Adrenal gland (tissue), 12 donors: ENCODE data around the gene LRRIQ4. TPM values are rescaled to one million over a fixed set of nuclear protein-coding genes. Genes with fewer than 3 reads are reported as not detected.

Source experiments
- DNase-seq, 7 donors: peaks; one replicate each; pipeline ENCODE4 v3.0.0-alpha.2; 2019 to 2020
- H3K27ac ChIP-seq, 5 donors: fragments of 200-600 bp; sonication (generic) in 4 of 5; 1 replicate in 3 of 5; 2 replicates in 2 of 5; pipeline versions ENCODE4 v1.5.1 to v1.8.0; 2016 to 2020; ENCODE audit warnings: mild to moderate bottlenecking in 1 of 5
- H3K27me3 ChIP-seq: fragments of 200-600 bp; 2 replicates; pipeline ENCODE4 v1.8.0; 2021
- H3K36me3 ChIP-seq, 2 donors: fragments of 200-600 bp; replicated peaks in 1 of 2; 1 replicate in 1 of 2; 2 replicates in 1 of 2; pipeline versions ENCODE4 v1.5.1 to v1.8.0; 2018 to 2022
- H3K4me1 ChIP-seq, 2 donors: fragments of 200-600 bp; replicated peaks in 1 of 2; 1 replicate in 1 of 2; 2 replicates in 1 of 2; pipeline versions ENCODE4 v1.5.1 to v1.8.0; 2018 to 2021
- H3K4me3 ChIP-seq, 4 donors: fragments of 200-600 bp; sonication (generic) in 3 of 4; one replicate each; pipeline ENCODE4 v1.5.1; 2016 to 2018
- H3K9me3 ChIP-seq, 3 donors: fragments of 200-600 bp; sonication (generic) in 1 of 3; replicated peaks in 1 of 3; 1 replicate in 2 of 3; 2 replicates in 1 of 3; pipeline versions ENCODE4 v1.5.1 to v1.8.0; 2016 to 2021
- POLR2A ChIP-seq, 2 donors: fragments of 450-650 bp; IDR thresholded peaks; one replicate each; pipeline ENCODE4 v1.6.1; 2017; ENCODE audit warnings: antibody characterized with exemption in 2 of 2, mild to moderate bottlenecking in 2 of 2, moderate library complexity in 1 of 2
- WGBS, 4 donors: extraction: QIAGEN DNeasy Blood & Tissue Kit in 2 of 4; methylation state at CpG; one replicate each; pipeline versions ENCODE4 v1.1.5 to v1.1.7; 2013 to 2017; 5-methylcytosine and 5-hydroxymethylcytosine counted together
- intact Hi-C, 2 donors: fragments of 100-400 bp; cut with DNase I; formaldehyde crosslinking; loops; one replicate each; pipeline versions ENCODE4 v1.14.1 to v1.15.0; 2022 to 2023
- polyA plus RNA-seq, 3 donors: library from polyadenylated mRNA; stranded (reverse); fragments of 200-250 nt in 2 of 3; fragments of 350-450 nt in 1 of 3; fragmentation: Illumina TruSeq in 1 of 3; extraction: RNeasy Lipid Tissue Mini Kit (QIAGEN cat#74804) in 1 of 3; gene quantifications; one replicate each; pipeline ENCODE4 v1.2.3, GENCODE V29; 2013 to 2014
- total RNA-seq, 9 donors: library from RNA; depleted of rRNA in 4 of 9; stranded (reverse); fragments of >200 nt in 4 of 9; fragments of 120-200 nt in 1 of 9; fragmentation: NEBNext Ultra II Directional in 1 of 9; extraction: Animal tissue kit (Norgen Biotek cat#: 25700) in 1 of 9; gene quantifications; one replicate each; pipeline versions ENCODE4 v1.1.0 to v1.2.4, GENCODE V29; 2013 to 2023
- TF ChIP-seq, protein P1 (sequence below), 6 experiments: fragments of 450-650 bp in 4 of 6; fragments of 200-600 bp in 2 of 6; sonication (generic) in 1 of 6; IDR thresholded peaks; 1 replicate in 5 of 6; 2 replicates in 1 of 6; pipeline versions ENCODE4 v1.5.1 to v1.8.0; 2016 to 2021; ENCODE audit warnings: antibody characterized with exemption in 6 of 6, mild to moderate bottlenecking in 2 of 6, moderate library complexity in 1 of 6
- donor health status: healthy with polysubstance abuse.
- donor health status: Bipolar disorder and iron deficiency.
- donor health status: DM: yes; HTN: yes; CAD: no.
- donor health status: DM: no; HTN: no; CAD: no.
- donor health status: DM: no; HTN: no; CAD: no.
- donor health status: DM: yes; HTN: yes; CAD: no.

The LRRIQ4 gene
- total and polyA plus RNA-seq, 12 donors = 0.11 to 0.16 (median 0.13) TPM; not detected in 8

DNA sequence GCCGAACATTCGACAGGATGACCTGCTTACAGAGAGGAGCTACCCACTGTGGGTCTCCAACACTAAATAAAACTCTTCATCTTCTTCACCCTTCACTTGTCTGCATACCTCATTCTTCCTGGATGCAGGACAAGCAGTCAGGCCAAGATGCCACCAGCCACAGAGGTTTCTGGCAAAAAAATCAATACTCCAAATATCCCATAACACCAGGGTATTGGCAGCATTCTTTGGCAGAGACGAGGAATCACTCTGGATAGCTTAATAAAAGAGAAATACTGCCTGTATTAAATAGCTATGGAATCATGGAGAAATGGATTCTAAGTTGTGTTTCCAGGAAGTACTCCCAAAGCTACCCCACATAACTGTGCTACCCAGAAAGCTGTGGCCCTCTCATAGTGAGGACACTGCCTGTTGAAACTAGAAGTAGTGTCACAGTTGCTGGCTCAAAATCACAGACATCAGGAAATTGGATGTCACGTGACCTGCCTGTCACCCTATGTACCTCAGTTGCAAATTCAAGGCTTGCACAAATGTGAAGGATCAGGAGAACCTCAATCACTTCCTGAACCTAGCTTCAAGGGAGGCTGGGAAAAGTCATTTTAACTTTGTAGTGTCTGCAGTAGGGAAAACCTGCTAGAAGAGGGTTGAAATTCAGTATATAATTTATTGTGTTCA is 68.0 kb downstream of the LRRIQ4 start:
- no peak overlapping the region for H3K4me3 ChIP-seq
- H3K4me1 ChIP-seq = no peaks in the 10 kb centered on the region
- DNase-seq = no peak
- H3K9me3 ChIP-seq = no peaks in the 10 kb centered on the region
- WGBS, 4 donors = 82 to 90% (median 85%) methylated on average over 3 to 4 of the region's 4 CpGs
- TF ChIP-seq, protein P1, sequence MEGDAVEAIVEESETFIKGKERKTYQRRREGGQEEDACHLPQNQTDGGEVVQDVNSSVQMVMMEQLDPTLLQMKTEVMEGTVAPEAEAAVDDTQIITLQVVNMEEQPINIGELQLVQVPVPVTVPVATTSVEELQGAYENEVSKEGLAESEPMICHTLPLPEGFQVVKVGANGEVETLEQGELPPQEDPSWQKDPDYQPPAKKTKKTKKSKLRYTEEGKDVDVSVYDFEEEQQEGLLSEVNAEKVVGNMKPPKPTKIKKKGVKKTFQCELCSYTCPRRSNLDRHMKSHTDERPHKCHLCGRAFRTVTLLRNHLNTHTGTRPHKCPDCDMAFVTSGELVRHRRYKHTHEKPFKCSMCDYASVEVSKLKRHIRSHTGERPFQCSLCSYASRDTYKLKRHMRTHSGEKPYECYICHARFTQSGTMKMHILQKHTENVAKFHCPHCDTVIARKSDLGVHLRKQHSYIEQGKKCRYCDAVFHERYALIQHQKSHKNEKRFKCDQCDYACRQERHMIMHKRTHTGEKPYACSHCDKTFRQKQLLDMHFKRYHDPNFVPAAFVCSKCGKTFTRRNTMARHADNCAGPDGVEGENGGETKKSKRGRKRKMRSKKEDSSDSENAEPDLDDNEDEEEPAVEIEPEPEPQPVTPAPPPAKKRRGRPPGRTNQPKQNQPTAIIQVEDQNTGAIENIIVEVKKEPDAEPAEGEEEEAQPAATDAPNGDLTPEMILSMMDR (IDR thresholded peaks at IDR 0.05) = no peak
- TF ChIP-seq POLR2A (IDR thresholded peaks at IDR 0.05) = no peak
- H3K36me3 ChIP-seq = no peaks in the 10 kb centered on the region
- intact Hi-C loops = no loop called here
- H3K27ac ChIP-seq = no peak overlapping the region
- peaks cover 3% of the 10 kb centered on the region for H3K27me3 ChIP-seq

DNA sequence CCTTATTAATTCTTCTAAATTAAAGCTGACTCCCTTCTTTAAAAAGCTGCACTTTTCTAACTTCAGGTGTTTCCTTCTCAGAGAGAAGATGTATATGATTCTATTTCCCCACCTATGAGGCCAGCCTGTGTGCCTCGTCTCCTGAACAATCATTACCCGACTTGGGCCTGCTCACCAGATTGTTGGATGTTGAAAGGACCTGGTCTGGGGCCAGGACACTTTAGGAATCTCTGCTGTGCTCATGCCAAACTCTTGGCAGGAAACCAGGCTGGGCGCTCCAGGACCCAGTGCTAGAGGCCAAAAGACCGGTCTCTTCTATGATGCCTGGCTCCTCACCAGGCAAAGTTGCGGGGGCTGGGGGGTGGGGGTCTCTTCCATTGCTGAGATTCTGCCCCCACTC is 74.0 kb downstream of the LRRIQ4 start:
- 37 to 56% (median 44%) methylated on average over 4 to 5 of the region's 5 CpGs for WGBS, 4 donors
- no peak for TF ChIP-seq POLR2A (IDR thresholded peaks at IDR 0.05)
- TF ChIP-seq, protein P1 (IDR thresholded peaks at IDR 0.05) = no peak
- intact Hi-C loops = no loop called here

More for the DNA sequence above, 74.0 kb downstream of the LRRIQ4 start:
- Histone ChIP-seq H3K36me3 (no peaks in the 10 kb centered on the region), H3K4me3 (no peak overlapping the region), H3K27ac (no peak overlapping the region), H3K4me1 (no peaks in the 10 kb centered on the region), H3K9me3 (no peaks in the 10 kb centered on the region), H3K27me3 (no peaks in the 10 kb centered on the region)
- DNase-seq = peak; percentile 46 to 87 (median 81)

Other genes with a start within 250 kb of the LRRIQ4 start
- 1 to 10 TPM in 7 of 9 donors, under 1 TPM in 2; 0.83 to 4.7 (median 1.5) TPM for gene MECOM, start 149.2 kb upstream of the LRRIQ4 start, total RNA-seq
- gene MECOM, start 149.2 kb upstream of the LRRIQ4 start, polyA plus RNA-seq = 1 to 10 TPM in 2 of 3 donors, under 1 TPM in 1; 0.29 to 1.5 (median 1.3) TPM
- gene TERC, start 47.8 kb upstream of the LRRIQ4 start, total RNA-seq = 100 to 1,000 TPM in 1 of 9 donors, 10 to 100 TPM in 4, 1 to 10 TPM in 4; 1.4 to 200 (median 30.8) TPM
- not detected for gene TERC, start 47.8 kb upstream of the LRRIQ4 start, polyA plus RNA-seq
- 1 to 10 TPM; 1.1 to 4.4 (median 2.0) TPM for gene ACTRT3, start 43.3 kb upstream of the LRRIQ4 start, total RNA-seq
- 1 to 10 TPM in 1 of 3 donors, under 1 TPM in 2; 0.32 to 1.1 (median 0.37) TPM for gene ACTRT3, start 43.3 kb upstream of the LRRIQ4 start, polyA plus RNA-seq
- 10 to 100 TPM in 6 of 9 donors, 1 to 10 TPM in 3; 6.8 to 20.5 (median 11.5) TPM for gene MYNN, start 39.5 kb upstream of the LRRIQ4 start, total RNA-seq
- gene MYNN, start 39.5 kb upstream of the LRRIQ4 start, polyA plus RNA-seq = 10 to 100 TPM in 1 of 3 donors, 1 to 10 TPM in 2; 6.1 to 14.8 (median 7.9) TPM
- 1 to 10 TPM in 6 of 9 donors, under 1 TPM in 3; 0.12 to 5.2 (median 2.2) TPM for gene LRRC34, start within 50 bp of the LRRIQ4 start, total RNA-seq
- 1 to 10 TPM; 1.2 to 2.9 (median 2.1) TPM for gene LRRC34, start within 50 bp of the LRRIQ4 start, polyA plus RNA-seq
- gene LRRC31, start 57.1 kb downstream of the LRRIQ4 start, total RNA-seq = under 1 TPM in 1 of 9 donors, not detected in 8; 0.06 TPM
- not detected for gene LRRC31, start 57.1 kb downstream of the LRRIQ4 start, polyA plus RNA-seq
- not detected for gene SAMD7, start 98.7 kb downstream of the LRRIQ4 start, total RNA-seq
- gene SAMD7, start 98.7 kb downstream of the LRRIQ4 start, polyA plus RNA-seq = not detected
- 100 to 1,000 TPM in 5 of 9 donors, 10 to 100 TPM in 4; 41.1 to 199 (median 125) TPM for gene SEC62, start 153.9 kb downstream of the LRRIQ4 start, total RNA-seq
- gene SEC62, start 153.9 kb downstream of the LRRIQ4 start, polyA plus RNA-seq = 100 to 1,000 TPM; 153 to 267 (median 176) TPM
- 1 to 10 TPM in 7 of 9 donors, under 1 TPM in 2; 0.76 to 5.8 (median 1.9) TPM for gene GPR160, start 225.1 kb downstream of the LRRIQ4 start, total RNA-seq
- 1 to 10 TPM in 2 of 3 donors, under 1 TPM in 1; 0.88 to 2.1 (median 1.2) TPM for gene GPR160, start 225.1 kb downstream of the LRRIQ4 start, polyA plus RNA-seq